HepG2 (cell line): ENCODE measurements around the gene GLOD4.
"Not testable (repeated sequence)": the region's sequence is repeated elsewhere in the genome, so short reads cannot be mapped to it uniquely, and the experiment has no call there.

Experiments used
- ATF1 ChIP-seq: IDR thresholded peaks from 2 replicates; pipeline ENCODE4 v1.6.1; 2016; ENCODE audit warnings: mild to moderate bottlenecking, control low read depth
- CTCF ChIP-seq: sonication (generic); formaldehyde crosslinking; IDR thresholded peaks from 2 replicates; pipeline ENCODE4 v1.5.0; 2020; ENCODE audit warnings: mild to moderate bottlenecking, missing genetic modification reagents, moderate library complexity
- RFXANK ChIP-seq: IDR thresholded peaks from 2 replicates; pipeline ENCODE4 v1.6.1; 2016

GRCh38 chr17:789931-790873 lies 8.1 kb upstream of the GLOD4 start:
- TF ChIP-seq RFXANK, CTCF, ATF1: not testable (repeated sequence)
